CD4-positive, alpha-beta T cell treated with Interleukin-1 beta for 1 hour (primary cell): ENCODE measurements around the gene CLCN3.
"Not testable (repeated sequence)": the region's sequence is repeated elsewhere in the genome, so short reads cannot be mapped to it uniquely, and the experiment has no call there.

Experiments
- DNase-seq, 2 donors: peaks; one replicate each; pipeline ENCODE4 v3.0.0-alpha.2; 2020 to 2022

Gene CLCN3

DNA sequence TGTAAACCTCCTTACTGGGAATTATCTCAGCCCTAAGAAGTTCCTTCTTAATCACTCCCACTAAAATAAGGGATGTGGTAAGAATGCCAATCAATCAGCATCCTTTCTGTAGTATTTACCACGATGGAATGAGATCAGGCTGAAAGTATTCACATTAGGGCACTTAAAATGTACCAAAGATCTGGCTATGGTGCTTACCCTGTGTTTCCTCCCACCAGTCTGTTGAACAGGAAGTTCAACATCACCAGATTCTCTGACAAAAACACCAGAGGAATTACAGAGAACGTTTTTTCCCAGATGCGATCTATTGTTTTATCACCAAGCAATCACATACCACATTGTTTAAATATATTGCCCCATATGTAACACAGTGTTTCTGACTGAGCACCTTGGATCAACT is 2.1 kb upstream of the CLCN3 start:
- DNase-seq = peak in 1 of 2 donors; percentile 34

DNA sequence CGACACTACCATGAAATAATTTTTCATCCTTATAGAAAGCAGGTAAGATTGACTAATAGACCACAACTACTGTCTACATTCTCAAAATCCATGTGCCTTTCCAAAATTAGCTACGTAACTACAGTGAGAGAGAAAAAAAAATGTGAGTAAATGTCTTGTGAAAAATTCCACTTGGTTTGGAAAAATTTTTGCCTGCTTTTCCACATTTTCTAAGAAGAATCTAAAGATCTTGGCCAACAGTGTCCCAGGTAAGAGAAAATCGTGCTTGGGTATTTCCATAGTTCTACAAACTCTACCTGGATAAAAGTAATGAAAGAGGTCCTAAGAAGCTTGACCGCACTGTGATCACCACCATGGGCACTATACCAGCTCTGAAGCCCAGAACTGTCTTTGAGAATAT is 1.4 kb upstream of the CLCN3 start:
- no peak for DNase-seq

DNA sequence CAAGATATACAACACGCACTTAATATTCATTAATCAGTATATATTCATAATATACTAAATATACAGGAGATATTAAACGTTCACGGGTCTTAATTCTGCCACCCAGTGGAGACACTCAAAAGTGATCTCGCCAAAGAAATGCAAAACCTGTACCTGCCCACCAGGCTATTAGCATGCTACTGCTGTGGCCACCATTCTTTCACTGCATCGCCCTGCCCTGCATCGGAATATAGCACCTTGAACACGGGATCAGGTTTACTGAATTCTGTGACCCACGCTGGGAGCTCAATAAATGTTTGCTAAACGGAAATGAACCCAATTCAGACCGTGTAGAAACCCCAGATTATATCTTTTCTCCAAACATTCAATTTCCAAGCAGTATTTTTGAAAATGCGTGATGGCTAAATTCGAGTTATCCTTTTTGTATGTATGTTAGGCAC is 840 bp upstream of the CLCN3 start:
- DNase-seq = peak; percentile 68 to 72

- peak; percentile 20 to 41 for DNase-seq
These were observed 486 bp downstream of the CLCN3 start for GRCh38 chr4:169620880-169621248.

GRCh38 chr4:169621731-169622492 is 1.5 kb downstream of the CLCN3 start:
- peak; percentile 59 to 81 for DNase-seq

GRCh38 chr4:169622566-169622965 is 2.2 kb downstream of the CLCN3 start:
- DNase-seq = no peak

- not testable (repeated sequence) for DNase-seq
These were observed 3.6 kb downstream of the CLCN3 start for GRCh38 chr4:169624012-169624411.

- no peak for DNase-seq
These were observed 5.5 kb downstream of the CLCN3 start for GRCh38 chr4:169625886-169626285.

GRCh38 chr4:169626331-169627282 is 6.2 kb downstream of the CLCN3 start:
- DNase-seq = no peak

DNA sequence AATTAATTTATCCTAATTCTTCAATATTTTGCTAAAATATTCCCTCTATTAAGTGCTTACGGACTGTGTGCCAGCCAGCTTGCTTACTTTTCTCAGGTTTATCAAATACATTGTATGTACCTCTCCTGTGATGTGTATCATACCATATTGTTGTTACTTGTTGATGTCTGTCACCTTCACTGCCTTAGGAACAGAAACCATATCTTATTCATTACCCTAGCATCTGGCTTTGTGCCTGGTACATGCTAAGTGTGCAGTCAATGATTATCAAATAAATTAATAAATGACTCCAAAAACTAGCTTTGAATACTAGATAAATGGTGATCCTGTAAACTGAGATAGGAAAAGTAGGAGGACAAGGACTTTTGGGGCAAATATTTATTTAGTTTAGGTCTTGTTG is 6.9 kb downstream of the CLCN3 start:
- no peak for DNase-seq

GRCh38 chr4:169628579-169628978 is 8.2 kb downstream of the CLCN3 start:
- DNase-seq = no peak

GRCh38 chr4:169630069-169630468 is 9.7 kb downstream of the CLCN3 start:
- DNase-seq = no peak

DNA sequence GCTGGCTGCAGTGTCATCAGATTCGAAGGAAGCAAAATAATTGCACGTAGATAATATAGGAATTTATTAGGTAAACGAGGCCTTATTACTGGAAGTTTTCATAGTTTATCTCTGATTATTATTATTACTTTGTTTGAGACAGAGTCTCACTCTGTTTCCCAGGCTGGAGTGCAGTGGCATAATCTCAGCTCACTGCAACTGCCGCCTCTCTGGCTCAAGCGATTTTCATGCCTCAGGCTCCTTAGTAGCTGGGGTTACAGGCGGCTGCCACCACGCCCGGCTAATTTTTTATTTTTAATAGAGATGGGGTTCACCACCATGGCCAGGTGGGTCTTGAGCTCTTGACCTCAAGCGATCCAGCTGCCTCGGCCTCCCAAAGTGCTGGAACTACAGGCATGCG is 12.5 kb downstream of the CLCN3 start:
- no peak for DNase-seq

- DNase-seq = no peak
These were observed 14.6 kb downstream of the CLCN3 start for GRCh38 chr4:169634975-169635374.

- no peak for DNase-seq
These were observed 20.0 kb downstream of the CLCN3 start for GRCh38 chr4:169640261-169640870.

- DNase-seq = no peak
These were observed 24.4 kb downstream of the CLCN3 start for GRCh38 chr4:169644802-169645201.

DNA sequence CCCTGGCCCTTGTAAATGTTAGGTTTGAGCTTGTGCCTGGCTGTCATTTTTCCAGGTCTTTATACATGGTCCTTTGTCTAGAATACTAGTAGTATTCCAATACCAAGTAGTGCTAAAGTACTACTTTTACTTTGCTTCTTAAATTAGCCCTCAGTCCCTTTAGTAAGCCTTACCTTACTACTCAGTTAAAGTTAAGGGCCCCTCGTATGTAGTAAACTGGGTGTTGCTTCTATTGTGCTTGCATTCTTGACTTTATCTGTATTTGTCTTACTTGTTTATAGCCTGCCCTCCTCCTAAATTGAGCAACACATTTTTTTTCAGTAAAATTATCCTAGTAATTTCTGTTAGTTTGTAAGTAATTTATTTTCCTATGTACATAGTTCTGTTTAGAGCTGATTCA is 25.2 kb downstream of the CLCN3 start:
- DNase-seq = no peak

- DNase-seq = no peak
These were observed 29.3 kb downstream of the CLCN3 start for GRCh38 chr4:169649545-169650226.

DNA sequence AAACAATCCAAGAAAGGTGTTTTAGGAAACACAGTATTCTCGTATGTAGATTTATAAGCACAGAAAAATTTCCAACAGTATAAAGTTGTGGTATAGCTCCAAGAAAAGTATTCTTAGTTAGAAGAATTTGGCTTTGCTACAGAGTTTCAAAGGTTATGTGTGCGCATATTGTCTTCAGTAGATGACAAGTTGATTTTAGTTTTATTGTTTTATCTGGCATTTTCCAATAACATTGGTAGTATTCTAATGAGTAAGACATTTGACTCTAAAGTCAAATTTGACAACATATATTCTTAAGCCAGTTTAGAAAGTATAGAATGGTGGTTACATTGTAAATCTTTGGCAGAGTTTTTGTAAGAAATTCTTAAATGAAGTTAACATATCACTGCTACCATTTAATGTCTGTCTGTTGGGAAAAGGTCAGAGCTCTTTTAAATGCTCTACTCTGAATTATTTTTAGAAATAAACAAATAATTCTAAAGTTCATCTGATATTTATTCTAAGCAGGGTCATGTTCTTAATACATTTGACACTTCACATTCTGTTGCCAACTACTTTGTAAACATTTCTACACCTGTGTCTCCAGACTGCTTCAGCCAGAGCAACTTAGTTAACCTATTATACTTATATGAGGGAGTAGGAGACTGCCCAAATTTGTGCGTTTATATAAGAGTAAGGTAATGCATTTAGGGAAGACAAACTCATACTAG is 30.0 kb downstream of the CLCN3 start:
- no peak for DNase-seq

GRCh38 chr4:169652535-169652934 is 32.2 kb downstream of the CLCN3 start:
- no peak for DNase-seq

DNA sequence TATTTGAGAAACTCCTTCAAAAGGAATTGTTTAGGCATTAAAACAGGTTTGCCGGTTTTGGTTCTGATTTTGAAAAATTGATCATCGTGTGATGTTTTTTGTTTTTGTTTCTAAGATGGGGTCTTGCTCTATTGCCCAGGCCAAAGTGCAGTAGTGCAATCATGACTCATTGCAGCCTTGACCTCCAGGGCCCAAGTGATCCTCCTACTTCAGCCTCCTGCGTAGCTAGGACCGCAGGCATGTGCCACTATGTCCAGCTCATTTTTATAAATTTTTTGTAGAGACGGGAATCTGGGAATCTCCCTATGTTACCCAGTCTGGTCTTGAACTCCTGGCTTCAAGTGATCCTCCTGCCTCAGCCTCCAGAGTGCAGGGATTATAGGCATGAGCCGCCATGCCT is 35.0 kb downstream of the CLCN3 start:
- DNase-seq = no peak

- no peak for DNase-seq
These were observed 37.2 kb downstream of the CLCN3 start for GRCh38 chr4:169657470-169658107.
